Stimulated activated CD8-positive, alpha-beta memory T cell treated with anti-CD3 and anti-CD28 coated beads, Interleukin-15, amount 100 ng/mL, for 24 hours (primary cell): ENCODE measurements around the gene MBD5.

Source experiments
- DNase-seq: peaks from one replicate; pipeline ENCODE4 v3.0.0-alpha.2; 2020; ENCODE audit warnings: low read depth

The MBD5 gene

DNA sequence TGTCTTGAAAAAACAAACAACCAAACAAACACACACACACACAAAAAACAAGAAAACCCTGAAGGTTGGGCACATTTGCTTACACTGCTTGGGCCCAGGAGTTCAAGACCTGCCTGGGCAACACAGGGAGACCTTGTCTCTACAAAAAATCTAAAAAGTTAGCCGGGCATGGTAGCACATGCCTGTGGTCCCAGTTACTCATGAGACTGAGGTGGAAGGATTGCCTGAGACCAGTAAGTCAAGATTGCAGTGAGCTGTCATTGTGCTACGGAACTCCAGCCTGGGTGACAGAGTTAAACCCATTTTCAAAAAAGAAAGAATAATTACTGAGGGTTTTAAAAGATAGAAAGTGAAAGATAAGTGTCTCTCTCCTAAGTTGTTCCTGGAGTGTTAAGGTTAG is 103.4 kb downstream of the MBD5 start:
- DNase-seq = no peak

DNA sequence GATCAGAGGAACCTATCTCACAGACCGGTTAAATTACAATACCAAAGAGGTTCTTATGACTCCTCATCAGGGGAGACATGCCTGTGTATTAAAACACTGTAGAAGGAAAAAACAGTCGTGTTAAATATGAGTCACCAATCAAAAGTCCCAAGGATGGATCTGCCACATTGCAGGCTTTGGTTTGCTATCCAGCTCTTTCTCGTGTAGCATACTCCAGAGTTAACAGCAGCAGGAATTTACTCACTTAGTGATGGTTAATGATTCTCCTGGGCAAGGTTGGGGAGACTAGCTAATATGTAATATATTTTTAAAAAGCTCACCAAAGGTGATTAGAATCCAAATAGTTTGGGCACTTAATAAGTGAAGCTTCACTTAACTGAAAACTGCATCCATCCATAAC is 109.7 kb downstream of the MBD5 start:
- no peak for DNase-seq

DNA sequence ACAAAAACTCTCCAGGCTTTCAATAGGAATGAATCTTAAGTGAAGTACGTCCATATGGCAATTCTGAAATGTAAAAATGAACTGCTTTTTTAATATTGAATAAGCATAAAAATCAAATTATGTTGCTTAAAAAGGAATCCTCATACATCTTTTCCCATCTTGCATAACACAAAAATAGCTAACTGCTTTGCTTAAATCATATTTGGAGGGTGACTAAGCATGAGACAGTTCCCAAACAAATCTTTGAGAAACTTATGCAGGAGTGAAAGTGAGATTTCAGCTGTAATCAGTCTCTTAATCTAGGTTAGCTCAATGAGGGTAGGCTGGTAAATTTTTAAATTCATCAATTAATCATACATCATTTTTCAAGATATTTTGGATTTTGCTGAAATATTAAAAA is 111.5 kb downstream of the MBD5 start:
- no peak for DNase-seq

DNA sequence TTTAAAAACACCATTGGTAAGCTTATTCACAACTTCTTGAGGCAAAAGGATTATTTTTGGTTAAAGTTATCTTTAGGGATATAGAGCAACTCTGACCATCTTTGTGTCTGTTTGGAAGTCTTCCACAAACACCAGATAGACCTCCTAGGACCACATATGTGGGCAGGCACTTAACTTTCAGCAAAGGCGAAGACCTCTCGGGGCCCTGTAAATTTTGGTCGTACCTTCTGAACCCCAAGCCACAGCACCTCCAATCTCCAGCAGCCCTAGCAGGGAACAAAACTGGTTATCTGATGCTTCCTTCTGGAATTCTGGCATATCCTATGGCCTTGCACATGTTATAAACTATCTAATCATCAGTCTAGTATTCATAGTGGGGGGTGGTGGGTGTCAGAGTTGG is 114.8 kb downstream of the MBD5 start:
- no peak for DNase-seq

- no peak for DNase-seq
Measured at GRCh38 chr2:148136441-148136840, 115.5 kb downstream of the MBD5 start.

- no peak for DNase-seq
Measured at GRCh38 chr2:148161909-148162435, 141.1 kb downstream of the MBD5 start.

- DNase-seq = no peak
Measured at GRCh38 chr2:148162871-148163270, 142.0 kb downstream of the MBD5 start.

GRCh38 chr2:148165975-148166374 is 145.1 kb downstream of the MBD5 start:
- no peak for DNase-seq

DNA sequence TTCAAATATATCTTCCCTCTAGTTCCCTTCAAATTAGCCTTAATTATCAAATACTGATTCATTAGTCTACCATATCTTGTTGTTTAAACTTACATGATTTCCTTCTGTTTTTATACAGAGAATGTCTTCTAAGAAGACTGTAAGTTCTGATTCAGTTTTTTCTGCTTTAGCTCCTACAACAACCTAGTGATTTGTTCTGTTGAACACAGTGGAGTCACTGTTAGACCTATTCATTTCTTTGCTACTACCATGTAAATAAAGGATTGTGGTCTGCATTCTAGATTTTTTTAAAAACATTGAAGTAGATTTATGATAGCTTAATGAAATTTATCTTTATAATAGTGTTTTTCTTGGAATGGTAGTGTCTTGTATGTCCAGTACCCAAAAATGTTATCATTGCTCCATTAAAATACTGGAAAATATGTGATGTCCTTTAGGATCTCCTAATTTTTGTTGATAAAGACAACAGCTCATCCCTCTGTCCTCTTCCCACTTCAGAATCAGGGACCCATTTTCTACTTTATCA is 146.4 kb downstream of the MBD5 start:
- DNase-seq = no peak

DNA sequence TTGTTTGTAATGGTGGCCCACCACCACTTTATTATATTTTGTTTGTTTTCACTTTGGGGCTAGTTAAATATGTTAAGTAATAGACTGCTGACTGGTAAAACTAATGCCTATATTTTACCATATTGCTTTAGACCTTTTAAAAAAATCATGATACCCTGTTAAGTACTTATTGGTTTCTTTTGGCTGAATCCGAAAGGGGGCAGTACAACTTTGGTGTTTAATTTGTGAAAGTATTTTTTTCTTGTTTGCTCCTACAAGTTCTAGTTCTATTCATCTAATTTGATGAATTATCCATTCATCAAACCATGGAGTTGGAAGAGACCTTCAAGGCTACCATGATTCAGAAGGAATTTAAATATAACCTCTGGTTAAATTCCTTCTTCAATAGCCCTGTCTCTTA is 147.0 kb downstream of the MBD5 start:
- DNase-seq = no peak

DNA sequence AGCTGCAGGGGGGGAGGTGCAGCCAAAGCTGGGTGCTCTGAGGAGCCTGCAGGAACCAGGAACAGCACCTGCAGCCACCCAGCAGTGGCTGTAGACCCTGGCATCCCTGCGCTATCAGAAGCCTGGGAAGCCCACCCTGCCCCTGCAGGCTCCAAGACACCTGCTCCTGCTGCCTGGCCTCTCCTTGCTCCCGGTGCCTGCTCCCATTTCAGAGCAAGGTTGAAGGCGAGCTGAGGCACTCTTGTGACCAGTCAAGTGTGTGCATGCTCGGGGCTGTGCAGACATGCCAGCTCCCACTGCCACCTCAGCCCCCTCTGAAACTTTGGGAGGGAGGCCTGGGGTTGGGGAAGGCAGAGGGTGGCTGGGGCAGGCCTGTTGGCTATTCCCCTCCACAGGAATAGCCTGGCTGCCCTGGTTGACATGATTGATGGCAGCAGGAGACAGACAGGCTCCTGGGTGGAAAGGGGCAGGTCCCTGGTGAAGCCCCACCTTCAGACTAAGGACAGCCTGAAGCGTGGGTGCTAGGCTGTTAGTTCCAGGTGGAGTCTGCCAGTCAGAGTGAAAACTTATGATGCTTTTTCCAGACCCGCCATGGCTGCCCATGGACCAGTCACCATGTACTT is 151.4 kb downstream of the MBD5 start:
- DNase-seq = no peak

DNA sequence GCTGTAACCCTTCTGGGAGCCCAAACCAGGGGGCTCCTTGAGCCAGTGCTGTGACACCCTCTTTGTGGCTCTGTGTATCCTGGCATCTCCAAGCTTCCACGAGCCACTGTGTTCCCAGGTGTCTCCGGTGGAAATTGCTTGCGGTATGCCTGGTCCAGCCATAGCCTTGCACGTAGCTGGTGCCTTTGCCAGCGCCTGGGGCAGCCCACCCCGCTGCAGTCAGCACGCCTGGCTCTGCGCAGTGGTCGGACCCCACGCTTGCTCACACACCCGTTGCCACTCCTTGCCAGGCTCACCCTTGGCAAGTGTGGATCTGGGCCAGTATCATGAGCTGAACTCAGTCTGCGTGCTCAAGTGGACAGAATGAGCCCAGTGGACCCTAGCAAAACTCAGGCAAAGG is 152.3 kb downstream of the MBD5 start:
- DNase-seq = no peak

DNA sequence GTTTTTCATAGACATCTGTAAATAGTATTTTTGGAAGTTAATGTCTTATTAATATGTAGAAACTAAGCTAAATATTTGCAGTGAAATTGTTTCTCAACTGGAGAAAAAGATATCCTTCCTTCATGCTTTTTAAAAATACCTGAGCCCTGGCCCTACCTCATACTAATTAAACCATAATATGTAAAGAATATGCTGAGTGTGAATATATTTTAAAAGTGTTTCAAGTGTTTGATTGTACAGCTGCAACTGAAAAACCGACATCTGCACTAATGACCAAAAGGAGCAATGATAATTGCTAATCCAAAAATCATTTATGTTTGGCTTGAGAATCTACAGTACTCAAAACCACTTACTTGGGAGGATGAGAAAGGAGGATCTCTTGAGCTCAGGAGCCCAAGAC is 156.7 kb downstream of the MBD5 start:
- DNase-seq = no peak

GRCh38 chr2:148179724-148180123 is 158.8 kb downstream of the MBD5 start:
- DNase-seq = no peak

GRCh38 chr2:148184976-148185375 is 164.1 kb downstream of the MBD5 start:
- DNase-seq = no peak

GRCh38 chr2:148194882-148195281 is 174.0 kb downstream of the MBD5 start:
- no peak for DNase-seq

- DNase-seq = no peak
Measured at GRCh38 chr2:148201075-148202004, 180.4 kb downstream of the MBD5 start.

- no peak for DNase-seq
Measured at GRCh38 chr2:148202237-148202636, 181.3 kb downstream of the MBD5 start.

- DNase-seq = no peak
Measured at GRCh38 chr2:148207111-148207510, 186.2 kb downstream of the MBD5 start.

GRCh38 chr2:148209603-148210002 is 188.7 kb downstream of the MBD5 start:
- no peak for DNase-seq

GRCh38 chr2:148218326-148219075 is 197.6 kb downstream of the MBD5 start:
- DNase-seq = no peak

GRCh38 chr2:148221166-148221565 is 200.3 kb downstream of the MBD5 start:
- DNase-seq = no peak
